GM18502 (cell line): Measurements from ENCODE around the gene GNAI3.

ENCODE experiments used
- ATAC-seq: cut with Tn5 transposase; IDR thresholded peaks from one replicate; pipeline ENCODE4 v1.9.1; 2021; ENCODE audit warnings: mild to moderate bottlenecking; ENCODE audit not compliant: unreplicated experiment, poor library complexity

GNAI3 gene

GRCh38 chr1:109523706-109524105, 24.7 kb upstream of the GNAI3 start:
- ATAC-seq, result no peak

GRCh38 chr1:109527098-109527811, 21.2 kb upstream of the GNAI3 start:
- ATAC-seq, result peak; percentile 76

GRCh38 chr1:109527846-109528695, 20.3 kb upstream of the GNAI3 start:
- no peak for ATAC-seq

- ATAC-seq, result no peak
Measured at GRCh38 chr1:109528712-109529111, 19.7 kb upstream of the GNAI3 start.

- no peak for ATAC-seq
Measured at GRCh38 chr1:109529881-109530456, 18.4 kb upstream of the GNAI3 start.

- no peak for ATAC-seq
Measured at GRCh38 chr1:109530457-109531087, 17.8 kb upstream of the GNAI3 start.

- ATAC-seq, result no peak
Measured at GRCh38 chr1:109531380-109531779, 17.0 kb upstream of the GNAI3 start.

GRCh38 chr1:109531826-109532364, 16.5 kb upstream of the GNAI3 start:
- no peak for ATAC-seq

- peak; percentile 75 for ATAC-seq
Measured at GRCh38 chr1:109532365-109533136, 15.9 kb upstream of the GNAI3 start.

- no peak for ATAC-seq
Measured at GRCh38 chr1:109534307-109534858, 14.0 kb upstream of the GNAI3 start.

GRCh38 chr1:109535481-109535880, 12.9 kb upstream of the GNAI3 start:
- ATAC-seq, result no peak

- no peak for ATAC-seq
Measured at GRCh38 chr1:109535971-109536491, 12.4 kb upstream of the GNAI3 start.

- ATAC-seq, result no peak
Measured at GRCh38 chr1:109537450-109538178, 10.8 kb upstream of the GNAI3 start.

GRCh38 chr1:109538827-109539555, 9.4 kb upstream of the GNAI3 start:
- ATAC-seq, result no peak

- no peak for ATAC-seq
Measured at GRCh38 chr1:109539676-109540075, 8.7 kb upstream of the GNAI3 start, which contains the start of gene GPR61. GPR61 (plus strand) TSS chr1:109539872; CDS start chr1:109543023, 3,151 bp downstream.

- no peak for ATAC-seq
Measured at GRCh38 chr1:109541102-109541501, 7.3 kb upstream of the GNAI3 start.

GRCh38 chr1:109542657-109543056, 5.8 kb upstream of the GNAI3 start:
- no peak for ATAC-seq
